ACC112 (cell line): ENCODE results near the gene KCNT2.

Experiments
- H2AFZ ChIP-seq: fragments of 200-600 bp; sonication (generic); one replicate; pipeline ENCODE4 v1.6.0; 2017; ENCODE audit warnings: antibody characterized with exemption, low read length; ENCODE audit not compliant: unreplicated experiment
- H3K27ac ChIP-seq: fragments of 200-600 bp; sonication (generic); 2 replicates; pipeline ENCODE4 v1.5.1; 2014; ENCODE audit warnings: low read depth, mild to moderate bottlenecking, antibody characterized with exemption, low read length, moderate library complexity
- H3K27me3 ChIP-seq: fragments of 200-600 bp; sonication (generic); 2 replicates; pipeline ENCODE4 v1.6.1; 2014; ENCODE audit warnings: mild to moderate bottlenecking, antibody characterized with exemption, low read length, moderate library complexity, mixed read lengths; ENCODE audit not compliant: insufficient read depth
- H3K36me3 ChIP-seq: fragments of 200-600 bp; sonication (generic); 2 replicates; pipeline ENCODE4 v1.6.1; 2016; ENCODE audit warnings: mild to moderate bottlenecking, antibody characterized with exemption, low read length, moderate library complexity, mixed read lengths; ENCODE audit not compliant: insufficient read depth
- H3K4me1 ChIP-seq: fragments of 200-600 bp; sonication (generic); one replicate; pipeline ENCODE4 v1.6.1; 2016; ENCODE audit warnings: low read length, mixed read lengths; ENCODE audit not compliant: insufficient read depth, unreplicated experiment, control insufficient read depth
- H3K4me3 ChIP-seq: fragments of 200-600 bp; sonication (generic); 2 replicates; pipeline ENCODE4 v1.5.1; 2014; ENCODE audit warnings: mild to moderate bottlenecking, low read depth, low read length
- H3K79me2 ChIP-seq: fragments of 200-600 bp; sonication (generic); one replicate; pipeline ENCODE4 v1.6.0; 2016; ENCODE audit warnings: low read length; ENCODE audit not compliant: control insufficient read depth, unreplicated experiment, insufficient read depth

Gene KCNT2

GRCh38 chr1:196593955-196594354, 14.3 kb downstream of the KCNT2 start:
- Histone ChIP-seq H3K4me1 (no peaks in the 10 kb centered on the region), H3K36me3 (no peaks in the 10 kb centered on the region), H2AFZ (no peak overlapping the region), H3K4me3 (no peak overlapping the region), H3K27ac (no peak overlapping the region), H3K27me3 (no peaks in the 10 kb centered on the region), H3K79me2 (no peaks in the 10 kb centered on the region)

GRCh38 chr1:196590959-196591358, 17.3 kb downstream of the KCNT2 start:
- H3K27me3 ChIP-seq: no peaks in the 10 kb centered on the region
- no peak overlapping the region for H3K4me3 ChIP-seq
- H3K4me1 ChIP-seq: no peaks in the 10 kb centered on the region
- no peak overlapping the region for H2AFZ ChIP-seq
- no peaks in the 10 kb centered on the region for H3K36me3 ChIP-seq
- H3K27ac ChIP-seq: no peak overlapping the region
- H3K79me2 ChIP-seq: no peaks in the 10 kb centered on the region

- no peaks in the 10 kb centered on the region for H3K27me3 ChIP-seq
- H3K27ac ChIP-seq: no peak overlapping the region
Measured at GRCh38 chr1:196590012-196590708, 18.1 kb downstream of the KCNT2 start.

GRCh38 chr1:196584696-196585095, 23.5 kb downstream of the KCNT2 start:
- no peaks in the 10 kb centered on the region for H3K36me3 ChIP-seq
- no peaks in the 10 kb centered on the region for H3K79me2 ChIP-seq
- no peak overlapping the region for H3K4me3 ChIP-seq
- peaks cover 4% of the 10 kb centered on the region for H3K4me1 ChIP-seq
- no peak overlapping the region for H2AFZ ChIP-seq
- H3K27me3 ChIP-seq: no peaks in the 10 kb centered on the region
- no peak overlapping the region for H3K27ac ChIP-seq

More at GRCh38 chr1:196590012-196590708, 18.1 kb downstream of the KCNT2 start:
- no peaks in the 10 kb centered on the region for H3K4me1 ChIP-seq
- H3K79me2 ChIP-seq: no peaks in the 10 kb centered on the region
- no peak overlapping the region for H2AFZ ChIP-seq
- H3K36me3 ChIP-seq: no peaks in the 10 kb centered on the region
- H3K4me3 ChIP-seq: no peak overlapping the region

DNA sequence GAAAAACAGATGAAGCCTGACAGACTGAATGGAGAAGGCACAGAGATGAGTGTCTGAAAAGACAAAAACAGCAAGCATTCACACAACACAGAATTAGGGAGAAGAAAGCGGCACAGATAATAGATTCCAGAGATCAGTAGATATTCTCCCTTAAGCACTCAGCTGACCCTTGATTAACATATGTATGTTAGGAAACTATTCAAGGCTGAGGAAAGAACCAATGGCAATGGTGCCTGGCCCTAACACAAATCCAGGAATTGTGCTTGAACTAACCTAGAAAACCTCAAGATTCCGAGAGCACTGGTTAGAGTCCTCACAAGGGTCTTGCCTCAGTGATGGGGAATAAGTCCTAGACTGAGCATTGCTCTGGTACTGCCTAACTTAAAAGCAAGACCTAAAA, 30.9 kb downstream of the KCNT2 start:
- no peak overlapping the region for H3K4me3 ChIP-seq
- H3K79me2 ChIP-seq: no peaks in the 10 kb centered on the region
- no peak overlapping the region for H3K27ac ChIP-seq
- no peaks in the 10 kb centered on the region for H3K27me3 ChIP-seq
- H2AFZ ChIP-seq: no peak overlapping the region
- H3K36me3 ChIP-seq: no peaks in the 10 kb centered on the region
- no peaks in the 10 kb centered on the region for H3K4me1 ChIP-seq

DNA sequence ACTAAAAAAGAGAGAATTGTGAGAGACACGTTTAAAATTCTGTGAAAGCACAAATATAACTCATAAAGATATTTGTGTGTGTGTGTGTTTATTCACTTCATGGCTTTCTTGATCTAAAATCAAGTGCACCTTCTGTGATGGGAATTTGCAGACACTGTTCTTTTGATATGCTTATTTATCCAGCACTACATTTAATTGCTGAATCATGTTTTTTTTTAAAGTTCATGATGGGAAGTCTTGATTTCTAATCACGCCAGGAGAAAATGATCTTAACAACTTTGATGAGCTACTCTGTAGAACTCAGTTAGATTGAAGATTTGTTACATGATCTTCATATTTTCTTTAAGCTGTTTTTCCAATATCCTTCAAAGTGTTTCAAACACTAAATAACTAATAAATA, 35.0 kb downstream of the KCNT2 start:
- H2AFZ ChIP-seq: no peak overlapping the region
- no peaks in the 10 kb centered on the region for H3K27me3 ChIP-seq
- no peak overlapping the region for H3K27ac ChIP-seq
- H3K36me3 ChIP-seq: no peaks in the 10 kb centered on the region
- H3K4me3 ChIP-seq: no peak overlapping the region
- no peaks in the 10 kb centered on the region for H3K79me2 ChIP-seq
- H3K4me1 ChIP-seq: no peaks in the 10 kb centered on the region

DNA sequence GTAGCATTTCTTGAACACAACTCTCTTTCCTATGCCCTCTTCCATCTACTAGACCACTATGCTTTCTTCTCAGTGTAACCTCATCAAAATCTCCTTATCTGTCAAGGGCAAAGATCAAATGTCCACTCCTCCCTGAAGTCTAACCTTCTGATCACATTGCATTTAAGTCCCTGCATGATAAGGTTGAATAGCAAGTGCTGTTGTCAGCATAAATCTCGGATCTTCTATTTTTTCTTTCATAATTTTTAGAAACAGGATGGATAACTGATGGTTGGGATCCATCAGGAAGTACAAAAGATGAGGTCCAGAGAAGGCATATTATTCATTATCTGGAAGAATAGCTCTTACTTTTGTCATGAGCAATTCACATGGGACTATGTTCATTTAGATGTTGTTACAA, 41.0 kb downstream of the KCNT2 start:
- no peaks in the 10 kb centered on the region for H3K27me3 ChIP-seq
- no peak overlapping the region for H3K27ac ChIP-seq
- peaks cover 7% of the 10 kb centered on the region for H3K36me3 ChIP-seq
- H2AFZ ChIP-seq: no peak overlapping the region
- H3K79me2 ChIP-seq: no peaks in the 10 kb centered on the region
- H3K4me3 ChIP-seq: no peak overlapping the region
- no peaks in the 10 kb centered on the region for H3K4me1 ChIP-seq

GRCh38 chr1:196563768-196564167, 44.5 kb downstream of the KCNT2 start:
- H3K27me3 ChIP-seq: no peaks in the 10 kb centered on the region
- no peak overlapping the region for H3K27ac ChIP-seq
- no peaks in the 10 kb centered on the region for H3K79me2 ChIP-seq
- peaks cover 7% of the 10 kb centered on the region for H3K36me3 ChIP-seq
- peaks cover 16% of the 10 kb centered on the region for H3K4me1 ChIP-seq
- no peak overlapping the region for H2AFZ ChIP-seq
- no peak overlapping the region for H3K4me3 ChIP-seq

DNA sequence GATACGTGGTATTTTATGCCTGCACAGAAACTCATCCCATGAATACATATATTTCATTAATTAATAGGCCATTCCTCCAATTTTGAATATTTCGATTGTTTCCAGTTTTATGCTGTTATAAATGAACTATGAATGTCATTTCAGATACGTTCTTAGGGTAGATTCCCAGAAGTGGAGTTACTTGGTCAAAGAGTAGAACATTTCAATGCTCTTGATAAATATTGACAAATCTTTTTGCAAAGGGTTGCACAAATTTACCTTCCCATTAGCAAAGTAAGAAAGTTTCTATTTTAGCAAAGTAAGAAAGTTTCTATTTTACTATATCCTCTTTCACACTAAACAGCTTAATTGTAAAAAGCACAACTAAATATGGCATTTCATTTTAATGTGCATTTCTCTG, 48.9 kb downstream of the KCNT2 start:
- H3K36me3 ChIP-seq: peaks cover 5% of the 10 kb centered on the region
- H3K79me2 ChIP-seq: no peaks in the 10 kb centered on the region
- H3K27me3 ChIP-seq: no peaks in the 10 kb centered on the region
- H3K27ac ChIP-seq: no peak overlapping the region
- H3K4me3 ChIP-seq: no peak overlapping the region
- peaks cover 19% of the 10 kb centered on the region for H3K4me1 ChIP-seq
- H2AFZ ChIP-seq: no peak overlapping the region

GRCh38 chr1:196558411-196558810, 49.8 kb downstream of the KCNT2 start:
- no peaks in the 10 kb centered on the region for H3K79me2 ChIP-seq
- peaks cover 19% of the 10 kb centered on the region for H3K4me1 ChIP-seq
- peaks cover 4% of the 10 kb centered on the region; the same call in 1 of the 2 replicates for H3K36me3 ChIP-seq
- H3K27me3 ChIP-seq: no peaks in the 10 kb centered on the region
- H3K4me3 ChIP-seq: peak overlapping the region; percentile 74
- H2AFZ ChIP-seq: peak overlapping the region; percentile 60
- peak overlapping the region; percentile 29 for H3K27ac ChIP-seq

DNA sequence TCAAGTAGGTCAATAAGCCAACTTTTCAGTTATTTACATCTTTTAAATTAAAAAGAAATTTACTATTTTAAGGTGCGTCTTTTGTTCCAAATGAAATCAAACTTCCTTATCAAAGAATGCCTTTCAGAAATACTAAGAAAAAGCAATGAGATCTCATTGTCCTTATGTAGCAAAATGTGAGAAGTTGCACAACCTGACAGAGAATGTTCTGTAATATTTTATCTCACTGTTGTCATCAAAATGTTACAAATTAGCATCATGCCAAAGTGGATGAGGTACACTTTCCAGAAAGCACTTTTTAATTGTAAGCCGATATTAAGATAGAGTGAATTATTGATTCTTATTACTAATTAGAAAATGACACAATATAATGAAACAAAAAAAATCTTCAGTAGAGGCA, 50.4 kb downstream of the KCNT2 start:
- peak overlapping the region; percentile 60 for H2AFZ ChIP-seq
- H3K27ac ChIP-seq: peak overlapping the region; percentile 29; the same call in 1 of the 2 replicates
- peaks cover 4% of the 10 kb centered on the region; the same call in 1 of the 2 replicates for H3K36me3 ChIP-seq
- no peaks in the 10 kb centered on the region for H3K27me3 ChIP-seq
- H3K4me3 ChIP-seq: peak overlapping the region; percentile 74
- H3K79me2 ChIP-seq: no peaks in the 10 kb centered on the region
- H3K4me1 ChIP-seq: peaks cover 19% of the 10 kb centered on the region
